ENCODE data around the gene SUCLG2. TPM values are rescaled to one million over a fixed set of nuclear protein-coding genes. Genes with fewer than 3 reads are reported as not detected.

SUCLG2 gene
- total and polyA plus RNA-seq, 2 donors = 58.9 to 72.8 TPM

DNA sequence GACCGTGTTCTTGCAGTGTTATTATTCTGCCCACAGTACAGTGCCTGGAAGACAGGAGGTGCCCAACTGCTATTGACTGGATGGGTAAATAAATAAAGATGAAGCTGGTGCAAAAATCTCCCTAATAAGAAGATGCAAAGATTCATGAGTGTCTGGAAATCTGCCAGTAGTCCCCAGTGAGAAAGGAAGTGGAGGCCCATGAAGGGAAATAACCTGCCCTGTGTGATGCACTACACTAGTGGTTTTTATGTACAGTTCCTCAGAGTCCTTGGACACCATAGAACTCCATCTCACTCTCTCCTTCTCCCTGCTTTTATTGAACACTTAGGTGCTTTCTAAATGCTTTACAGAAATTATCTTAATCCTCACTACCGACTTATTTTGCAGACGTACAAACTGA, 8.3 kb upstream of the SUCLG2 start:
- H3K4me1 ChIP-seq (ENCODE audit: insufficient read depth) = no peaks in the 10 kb centered on the region
- no peak for DNase-seq (ENCODE audit: extremely low spot score)
- 91% methylated on average over 3 of the region's 3 CpGs for WGBS
- no peak overlapping the region for H3K4me3 ChIP-seq (ENCODE audit: low read depth, low read length)
- no peaks in the 10 kb centered on the region for H3K36me3 ChIP-seq (ENCODE audit: insufficient read depth)
- H3K27ac ChIP-seq (ENCODE audit: low read depth) = no peak overlapping the region

DNA sequence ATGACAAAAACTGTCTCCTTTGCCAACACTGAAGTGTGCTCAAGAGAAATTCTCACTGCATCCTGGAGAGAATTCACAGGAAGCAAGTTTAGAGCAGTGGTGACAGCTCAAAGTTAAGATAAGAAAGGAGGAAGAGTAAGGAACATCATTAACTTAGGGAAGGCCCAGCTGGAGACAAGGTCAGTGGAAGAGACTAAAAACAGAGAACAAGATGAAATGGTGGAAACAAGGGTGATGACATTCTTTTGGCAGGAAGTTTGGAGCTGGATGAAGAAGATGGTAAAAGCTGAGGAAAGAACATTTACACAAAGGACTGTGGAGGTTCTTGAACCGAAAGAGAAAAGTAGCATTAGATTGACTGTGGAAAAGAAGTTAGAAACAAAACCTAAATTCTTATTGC, 6.7 kb upstream of the SUCLG2 start:
- Histone ChIP-seq H3K4me1 (ENCODE audit: insufficient read depth) (no peaks in the 10 kb centered on the region), H3K36me3 (ENCODE audit: insufficient read depth) (no peaks in the 10 kb centered on the region), H3K4me3 (ENCODE audit: low read depth, low read length) (no peak overlapping the region), H3K27ac (ENCODE audit: low read depth) (no peak overlapping the region)
- 34% methylated on average over 1 of the region's 1 CpG for WGBS
- no peak for DNase-seq (ENCODE audit: extremely low spot score)

DNA sequence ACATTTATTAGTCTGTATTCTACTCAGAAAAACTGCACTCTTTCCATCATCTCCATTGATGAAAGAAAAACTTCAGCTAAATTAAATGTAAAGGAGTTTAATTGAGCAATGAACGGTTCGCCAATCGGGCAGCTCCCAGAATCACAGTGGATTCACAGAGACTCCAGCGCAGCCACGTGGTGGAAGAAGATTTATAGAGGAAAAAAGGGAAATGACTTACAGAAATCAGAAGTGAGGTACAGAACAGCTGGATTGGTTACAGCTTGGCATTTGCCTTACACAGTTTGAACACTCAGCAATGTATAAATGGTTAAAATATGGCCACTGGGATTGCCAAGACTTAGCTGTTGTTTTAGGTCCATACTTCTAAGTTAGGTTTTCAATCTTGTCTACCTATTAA, 2.8 kb upstream of the SUCLG2 start:
- Histone ChIP-seq H3K27ac (ENCODE audit: low read depth) (no peak overlapping the region), H3K36me3 (ENCODE audit: insufficient read depth) (no peaks in the 10 kb centered on the region), H3K4me1 (ENCODE audit: insufficient read depth) (no peaks in the 10 kb centered on the region), H3K4me3 (ENCODE audit: low read depth, low read length) (no peak overlapping the region)
- 86% methylated on average over 5 of the region's 5 CpGs for WGBS
- DNase-seq (ENCODE audit: extremely low spot score) = no peak

DNA sequence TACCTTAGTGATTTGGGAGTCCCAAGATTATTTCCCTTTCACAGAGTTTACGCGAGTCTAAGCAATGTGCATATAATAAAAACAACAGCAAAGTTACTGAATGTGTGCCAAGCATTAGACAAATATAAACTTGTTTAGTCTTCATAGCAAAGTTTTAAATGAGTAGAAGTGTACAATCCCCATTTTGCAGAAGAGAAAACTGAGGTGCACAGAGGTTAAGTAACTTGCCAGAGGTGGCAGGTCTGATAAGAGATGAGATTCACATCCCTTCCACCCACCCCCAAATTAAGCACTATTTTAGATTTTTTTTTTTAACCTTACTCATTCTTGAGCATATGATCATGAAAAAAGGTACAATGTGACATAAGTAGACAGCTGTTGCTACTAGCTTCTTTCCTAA, 2.2 kb upstream of the SUCLG2 start:
- DNase-seq (ENCODE audit: extremely low spot score) = no peak
- Histone ChIP-seq H3K36me3 (ENCODE audit: insufficient read depth) (no peaks in the 10 kb centered on the region), H3K27ac (ENCODE audit: low read depth) (no peak overlapping the region), H3K4me1 (ENCODE audit: insufficient read depth) (no peaks in the 10 kb centered on the region), H3K4me3 (ENCODE audit: low read depth, low read length) (no peak overlapping the region)
- WGBS = 90% methylated on average over 2 of the region's 2 CpGs

DNA sequence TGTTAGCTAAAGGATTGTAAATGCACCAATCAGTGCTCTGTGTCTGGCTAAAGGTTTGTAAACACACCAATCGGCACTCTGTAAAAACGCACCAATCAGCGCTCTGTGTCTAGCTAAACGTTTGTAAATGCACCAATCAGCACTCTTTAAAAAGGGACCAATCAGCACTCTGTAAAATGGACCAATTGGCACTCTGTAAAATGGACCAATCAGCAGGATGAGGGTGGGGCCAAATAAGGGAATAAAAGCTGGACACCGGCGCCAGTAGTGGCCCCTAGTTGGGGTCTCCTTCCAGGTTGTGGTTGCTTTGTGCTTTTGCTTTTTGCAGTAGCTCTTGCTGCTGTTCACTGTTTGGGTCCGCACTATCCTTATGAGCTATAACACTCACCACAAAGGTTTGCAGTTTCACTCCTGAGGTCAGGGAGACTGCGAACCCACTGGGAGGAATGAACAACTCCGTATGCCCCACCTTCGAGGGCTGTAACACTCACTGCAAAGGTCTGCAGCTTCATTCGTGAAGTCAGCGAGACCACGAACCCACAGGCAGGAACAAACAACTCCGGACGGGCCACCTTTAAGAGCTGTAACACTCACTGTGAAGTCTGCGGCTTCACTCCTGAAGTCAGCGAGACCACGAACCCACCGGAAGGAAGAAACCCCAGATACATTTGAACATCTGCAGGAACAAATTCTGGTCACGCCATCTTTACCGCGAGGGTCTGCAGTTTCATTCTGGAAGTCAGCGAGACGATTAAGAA, 1.1 kb upstream of the SUCLG2 start:
- Histone ChIP-seq H3K4me1 (ENCODE audit: insufficient read depth) (no peaks in the 10 kb centered on the region), H3K36me3 (ENCODE audit: insufficient read depth) (no peaks in the 10 kb centered on the region), H3K4me3 (ENCODE audit: low read depth, low read length) (no peak overlapping the region), H3K27ac (ENCODE audit: low read depth) (no peak overlapping the region)
- 87% methylated on average over 24 of the region's 24 CpGs for WGBS
- DNase-seq (ENCODE audit: extremely low spot score) = no peak

DNA sequence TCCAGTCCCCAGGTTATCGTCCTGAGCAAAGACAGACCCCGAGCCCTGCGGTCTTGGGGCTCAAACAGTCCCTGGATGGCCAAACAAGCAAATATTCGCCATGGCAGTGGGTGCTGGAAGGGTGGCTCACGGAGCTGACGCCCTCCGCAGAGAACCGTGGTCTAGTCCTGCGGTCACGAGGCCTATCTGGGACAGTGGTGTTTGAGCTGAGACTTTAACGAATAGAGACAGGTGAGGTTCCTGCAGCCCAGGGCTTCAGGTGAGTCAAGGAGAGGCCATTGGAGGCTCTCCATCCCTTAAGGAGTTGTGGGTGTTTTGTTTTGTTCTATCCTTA, 399 bp upstream of the SUCLG2 start:
- Histone ChIP-seq H3K27ac (ENCODE audit: low read depth) (peak overlapping the region; percentile 83), H3K4me1 (ENCODE audit: insufficient read depth) (no peaks in the 10 kb centered on the region), H3K36me3 (ENCODE audit: insufficient read depth) (no peaks in the 10 kb centered on the region), H3K4me3 (ENCODE audit: low read depth, low read length) (peak overlapping the region; percentile 77)
- DNase-seq (ENCODE audit: extremely low spot score) = no peak
- 18% methylated on average over 11 of the region's 11 CpGs for WGBS

DNA sequence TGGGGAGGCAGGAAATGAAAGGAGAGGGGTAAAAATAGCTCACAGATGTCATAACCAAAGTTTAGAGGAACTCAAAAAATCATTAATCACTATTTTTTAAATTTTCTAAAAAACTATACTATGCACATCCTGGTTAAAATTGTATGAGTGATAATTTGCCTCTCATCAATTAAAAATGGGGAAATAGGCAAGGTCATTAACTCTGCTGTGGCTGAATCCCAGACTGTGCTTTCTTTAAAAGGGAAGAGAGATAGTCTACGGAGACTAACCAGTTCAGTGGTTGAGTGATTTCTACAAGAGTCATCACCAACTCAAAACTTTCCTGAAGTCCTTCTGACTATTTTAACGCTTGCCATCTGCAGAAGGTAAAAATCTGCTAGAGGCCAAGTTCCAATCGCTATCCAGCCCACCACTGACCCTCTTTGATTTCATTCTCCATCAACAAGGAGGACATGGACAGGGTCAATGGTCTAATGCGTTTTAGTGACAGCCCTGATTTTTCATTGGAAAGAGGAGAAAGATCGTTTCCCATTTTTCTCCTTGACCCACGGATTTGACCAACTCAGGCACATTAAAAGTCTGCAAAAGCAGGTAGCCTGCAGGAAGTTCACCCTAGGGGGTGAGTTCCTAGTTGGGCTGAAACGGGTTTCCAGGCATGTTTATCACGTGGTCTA, 850 bp downstream of the SUCLG2 start:
- WGBS = 24% methylated on average over 8 of the region's 8 CpGs
- peak overlapping the region; percentile 97 for H3K27ac ChIP-seq (ENCODE audit: low read depth)
- no peaks in the 10 kb centered on the region for H3K4me1 ChIP-seq (ENCODE audit: insufficient read depth)
- DNase-seq (ENCODE audit: extremely low spot score) = no peak
- H3K4me3 ChIP-seq (ENCODE audit: low read depth, low read length) = peak overlapping the region; percentile 77
- no peaks in the 10 kb centered on the region for H3K36me3 ChIP-seq (ENCODE audit: insufficient read depth)

DNA sequence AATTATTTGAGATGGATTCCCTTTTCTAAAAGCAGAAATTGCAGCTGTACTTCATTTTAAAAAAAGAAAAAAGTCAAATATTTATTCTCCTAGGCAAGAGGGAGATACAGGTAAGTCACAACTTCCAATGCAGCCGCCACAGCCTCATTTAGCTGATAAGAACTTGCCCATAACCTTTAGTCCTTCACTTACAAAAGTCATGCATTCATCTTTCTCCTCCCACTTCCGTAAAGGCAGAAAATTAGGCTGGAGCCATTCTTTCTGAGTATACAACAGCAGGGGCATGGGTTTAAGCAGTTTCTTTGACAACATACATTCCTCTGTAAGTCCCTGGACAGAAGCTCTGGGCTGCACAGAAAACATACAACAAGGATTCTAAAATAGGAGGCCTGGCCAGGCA, 4.3 kb downstream of the SUCLG2 start:
- WGBS = 75% methylated on average over 2 of the region's 2 CpGs
- DNase-seq (ENCODE audit: extremely low spot score) = no peak
- H3K27ac ChIP-seq (ENCODE audit: low read depth) = no peak overlapping the region
- no peak overlapping the region for H3K4me3 ChIP-seq (ENCODE audit: low read depth, low read length)
- no peaks in the 10 kb centered on the region for H3K4me1 ChIP-seq (ENCODE audit: insufficient read depth)
- no peaks in the 10 kb centered on the region for H3K36me3 ChIP-seq (ENCODE audit: insufficient read depth)

DNA sequence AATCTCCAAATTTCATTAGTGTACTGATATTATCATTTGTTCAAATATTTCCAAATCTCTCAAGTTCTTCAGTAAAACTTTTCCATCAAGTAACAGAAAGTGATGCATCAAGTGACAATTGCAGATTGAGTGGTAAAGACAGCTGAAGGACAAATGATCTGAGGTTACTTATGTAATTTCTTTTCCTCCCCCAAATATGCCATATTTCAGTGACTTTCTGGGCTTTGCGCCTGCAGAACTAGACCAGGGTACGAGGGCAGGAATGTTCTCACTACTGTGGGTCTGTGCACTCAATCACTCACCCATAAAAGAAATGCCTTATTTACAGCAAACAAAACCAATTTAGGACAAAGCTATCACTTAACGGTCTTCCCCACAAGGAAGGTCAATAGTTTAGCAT, 4.7 kb downstream of the SUCLG2 start:
- DNase-seq (ENCODE audit: extremely low spot score) = no peak
- Histone ChIP-seq H3K4me3 (ENCODE audit: low read depth, low read length) (no peak overlapping the region), H3K4me1 (ENCODE audit: insufficient read depth) (no peaks in the 10 kb centered on the region), H3K27ac (ENCODE audit: low read depth) (no peak overlapping the region), H3K36me3 (ENCODE audit: insufficient read depth) (no peaks in the 10 kb centered on the region)
- WGBS = 87% methylated on average over 3 of the region's 3 CpGs

DNA sequence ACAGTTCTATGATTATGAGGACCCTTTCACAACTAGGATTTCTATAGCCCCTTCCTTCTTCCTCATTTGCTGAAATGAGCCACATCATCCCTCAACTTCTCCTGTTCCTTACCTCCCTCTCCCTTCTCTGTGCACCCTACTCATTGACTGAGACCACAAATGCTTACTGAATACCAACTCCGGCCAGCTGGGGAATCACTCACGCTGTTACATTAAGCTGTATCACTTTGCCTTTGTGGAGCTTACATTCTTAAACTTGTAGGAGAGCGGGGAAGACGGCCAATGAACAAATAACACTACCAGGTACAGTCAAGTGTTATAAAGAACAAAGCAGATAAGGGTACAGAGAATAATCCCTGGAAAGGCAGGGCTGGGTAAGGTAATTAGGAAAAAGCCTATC, 5.7 kb downstream of the SUCLG2 start:
- Histone ChIP-seq H3K4me1 (ENCODE audit: insufficient read depth) (no peaks in the 10 kb centered on the region), H3K4me3 (ENCODE audit: low read depth, low read length) (no peak overlapping the region), H3K27ac (ENCODE audit: low read depth) (no peak overlapping the region), H3K36me3 (ENCODE audit: insufficient read depth) (no peaks in the 10 kb centered on the region)
- WGBS = 91% methylated on average over 4 of the region's 4 CpGs
- DNase-seq (ENCODE audit: extremely low spot score) = no peak

DNA sequence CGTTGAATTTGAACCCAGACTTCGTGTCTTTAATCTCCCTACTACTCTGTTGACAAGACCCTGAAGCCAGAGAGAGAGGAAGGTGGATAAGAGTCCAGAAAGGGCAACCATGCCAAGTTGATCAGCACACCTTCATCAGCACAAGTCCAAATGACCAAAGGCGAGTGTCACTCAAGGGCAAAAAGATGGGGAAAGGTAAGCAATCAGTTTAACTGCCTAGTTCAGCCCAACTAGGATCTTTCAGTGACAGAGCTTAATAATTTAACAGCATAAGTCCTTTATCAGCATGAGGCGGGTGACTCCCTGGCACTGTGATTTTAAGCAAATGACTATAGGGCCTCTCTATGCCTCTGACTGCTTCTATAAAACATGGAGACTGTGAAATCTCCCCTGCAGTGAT, 6.2 kb downstream of the SUCLG2 start:
- Histone ChIP-seq H3K4me3 (ENCODE audit: low read depth, low read length) (no peak overlapping the region), H3K36me3 (ENCODE audit: insufficient read depth) (no peaks in the 10 kb centered on the region), H3K27ac (ENCODE audit: low read depth) (no peak overlapping the region), H3K4me1 (ENCODE audit: insufficient read depth) (no peaks in the 10 kb centered on the region)
- DNase-seq (ENCODE audit: extremely low spot score) = no peak
- WGBS = 97% methylated on average over 4 of the region's 4 CpGs

DNA sequence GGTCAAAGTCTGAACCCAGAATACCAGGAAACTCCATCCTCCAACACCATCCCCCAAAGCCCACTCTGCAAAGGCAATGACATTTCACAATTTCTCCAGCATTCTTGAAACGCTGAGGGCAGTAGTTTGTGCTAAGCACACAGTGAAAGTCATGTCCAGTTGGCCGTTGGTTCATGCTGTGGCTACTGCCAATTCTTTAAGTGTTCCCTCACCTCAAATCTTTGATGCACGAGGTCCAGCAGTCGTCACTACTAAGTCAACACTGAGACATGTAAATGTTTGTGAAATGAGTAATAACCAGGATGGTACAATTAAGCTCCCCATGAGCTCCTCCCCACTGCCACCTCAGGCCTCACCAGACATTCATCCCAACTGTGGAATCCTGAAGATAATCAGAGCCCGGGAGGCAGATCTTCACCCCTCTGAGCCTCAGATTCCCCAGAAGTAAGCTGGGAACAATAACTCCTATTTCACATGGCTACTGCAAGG, 7.0 kb downstream of the SUCLG2 start:
- Histone ChIP-seq H3K27ac (ENCODE audit: low read depth) (no peak overlapping the region), H3K36me3 (ENCODE audit: insufficient read depth) (no peaks in the 10 kb centered on the region), H3K4me3 (ENCODE audit: low read depth, low read length) (no peak overlapping the region), H3K4me1 (ENCODE audit: insufficient read depth) (no peaks in the 10 kb centered on the region)
- no peak for DNase-seq (ENCODE audit: extremely low spot score)
- WGBS = 70% methylated on average over 5 of the region's 5 CpGs

DNA sequence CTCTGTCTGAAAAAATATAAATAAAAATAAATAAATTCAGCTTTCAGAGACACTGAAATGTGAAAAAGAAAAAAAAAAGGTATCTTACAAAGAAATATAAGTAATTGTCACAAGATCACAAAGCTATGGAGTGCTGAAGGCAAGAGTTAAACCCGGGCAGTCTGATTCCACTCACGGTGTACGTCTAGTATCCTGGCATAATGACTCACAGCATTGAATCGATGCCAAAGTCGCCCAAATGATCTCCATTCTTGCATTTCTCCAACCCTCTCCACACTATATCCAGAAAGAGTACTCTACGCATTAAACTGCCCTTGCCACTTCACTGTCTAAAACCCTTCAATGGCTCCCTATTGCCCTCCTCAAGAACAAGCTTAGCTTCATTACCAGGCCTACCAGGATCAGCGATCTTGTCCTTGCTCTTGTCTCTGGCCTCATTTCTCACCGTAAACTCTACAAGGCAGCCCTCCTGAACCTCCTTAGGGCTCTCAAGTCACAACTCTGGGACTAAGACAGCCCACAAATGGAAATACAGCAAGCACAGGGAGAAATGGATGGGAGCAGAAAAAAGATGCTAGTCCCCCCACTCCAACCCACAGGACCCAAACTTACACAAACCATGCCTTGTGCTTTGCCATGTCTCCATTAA, 7.7 kb downstream of the SUCLG2 start:
- Histone ChIP-seq H3K4me3 (ENCODE audit: low read depth, low read length) (no peak overlapping the region), H3K4me1 (ENCODE audit: insufficient read depth) (no peaks in the 10 kb centered on the region), H3K27ac (ENCODE audit: low read depth) (no peak overlapping the region), H3K36me3 (ENCODE audit: insufficient read depth) (no peaks in the 10 kb centered on the region)
- 86% methylated on average over 8 of the region's 8 CpGs for WGBS
- DNase-seq (ENCODE audit: extremely low spot score) = no peak

DNA sequence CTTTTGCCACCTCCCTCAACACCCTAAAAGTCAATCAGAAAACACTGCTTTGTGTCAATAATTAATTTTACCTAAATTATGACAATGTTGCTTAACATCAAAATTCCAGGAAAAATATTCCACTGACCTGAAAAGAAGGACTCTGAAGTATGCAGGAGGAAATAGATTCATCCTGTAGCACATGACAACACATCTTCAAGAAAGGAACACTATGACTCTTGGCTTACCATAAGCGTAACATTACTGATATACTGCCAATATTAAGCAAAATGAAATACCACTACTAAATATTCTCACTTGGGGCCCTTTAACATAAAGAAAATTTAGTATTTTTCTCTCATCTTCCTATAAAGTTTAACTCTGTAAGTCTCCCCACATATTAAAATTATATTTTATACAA, 9.6 kb downstream of the SUCLG2 start:
- H3K36me3 ChIP-seq (ENCODE audit: insufficient read depth) = no peaks in the 10 kb centered on the region
- H3K4me1 ChIP-seq (ENCODE audit: insufficient read depth) = no peaks in the 10 kb centered on the region
- no peak for DNase-seq (ENCODE audit: extremely low spot score)
- 96% methylated on average over 1 of the region's 1 CpG for WGBS
- H3K27ac ChIP-seq (ENCODE audit: low read depth) = no peak overlapping the region
- H3K4me3 ChIP-seq (ENCODE audit: low read depth, low read length) = no peak overlapping the region

Measured in urinary bladder (tissue), 4 donors.